B cell (primary cell): ENCODE data around the gene SETBP1.

ENCODE experiments used
- CTCF ChIP-seq: fragments of 200-600 bp; IDR thresholded peaks from one replicate; pipeline ENCODE4 v1.8.0; 2022; ENCODE audit warnings: antibody characterized with exemption, mild to moderate bottlenecking
- EZH2 ChIP-seq: IDR thresholded peaks from 2 replicates; pipeline ENCODE4 v1.6.1; 2012; ENCODE audit warnings: borderline replicate concordance, low read depth, mild to moderate bottlenecking, moderate library complexity, low read length; ENCODE audit not compliant: insufficient read depth, poor library complexity, severe bottlenecking

GRCh38 chr18:45024357-45025088 lies 343.8 kb downstream of the SETBP1 start:
- TF ChIP-seq CTCF (no peak), EZH2 (no peak)
